DOHH2 (cell line): ENCODE measurements around the gene ZBTB38.

Experiments used
- H3F3A ChIP-seq: fragments of 200-600 bp; sonication (generic), shearing (Covaris generic); 2 replicates; pipeline ENCODE4 v1.6.0; 2016; ENCODE audit warnings: antibody characterized with exemption, mild to moderate bottlenecking; ENCODE audit not compliant: control insufficient read depth, insufficient read depth
- H3K27ac ChIP-seq: fragments of 200-600 bp; sonication (generic); 2 replicates; pipeline ENCODE4 v1.5.1; 2014; ENCODE audit warnings: low read depth, mild to moderate bottlenecking, low read length, moderate library complexity
- H3K27me3 ChIP-seq: fragments of 200-600 bp; sonication (generic); 2 replicates; pipeline ENCODE4 v1.6.1; 2014; ENCODE audit warnings: mild to moderate bottlenecking, low read length, mixed read lengths; ENCODE audit not compliant: control insufficient read depth
- H3K36me3 ChIP-seq: fragments of 200-600 bp; sonication (generic); 2 replicates; pipeline ENCODE4 v1.6.1; 2014; ENCODE audit warnings: mild to moderate bottlenecking, low read length, moderate library complexity, mixed read lengths; ENCODE audit not compliant: control insufficient read depth
- H3K4me1 ChIP-seq: fragments of 200-600 bp; sonication (generic); 2 replicates; pipeline ENCODE4 v1.6.1; 2014; ENCODE audit warnings: mild to moderate bottlenecking, low read length, mixed read lengths; ENCODE audit not compliant: control insufficient read depth
- H3K4me2 ChIP-seq: fragments of 200-600 bp; sonication (generic); 2 replicates; pipeline ENCODE4 v1.6.0; 2014; ENCODE audit warnings: mild to moderate bottlenecking, low read length, moderate library complexity
- H3K4me3 ChIP-seq: fragments of 200-600 bp; sonication (generic); 2 replicates; pipeline ENCODE4 v1.5.1; 2014; ENCODE audit warnings: mild to moderate bottlenecking, low read length, mixed read lengths
- H3K79me2 ChIP-seq: fragments of 200-600 bp; sonication (generic); 2 replicates; pipeline ENCODE4 v1.6.1; 2014; ENCODE audit warnings: mild to moderate bottlenecking, low read length, mixed read lengths; ENCODE audit not compliant: control insufficient read depth
- H3K9me2 ChIP-seq: fragments of 200-600 bp; sonication (generic); replicated peaks from 2 replicates; pipeline ENCODE4 v1.6.1; 2014; ENCODE audit warnings: mild to moderate bottlenecking, low read length, mixed read lengths; ENCODE audit not compliant: control insufficient read depth
- H3K9me3 ChIP-seq: fragments of 200-600 bp; sonication (generic); 2 replicates; pipeline ENCODE4 v1.6.1; 2014; ENCODE audit warnings: antibody characterized with exemption, low read length, mixed read lengths; ENCODE audit not compliant: control insufficient read depth, insufficient read depth
- H4K20me1 ChIP-seq: fragments of 200-600 bp; sonication (generic); 2 replicates; pipeline ENCODE4 v1.6.0; 2014; ENCODE audit warnings: low read depth, mild to moderate bottlenecking, antibody characterized with exemption, low read length, moderate library complexity; ENCODE audit not compliant: control insufficient read depth, insufficient read depth
- CTCF ChIP-seq: fragments of 200-600 bp; sonication (generic); IDR thresholded peaks from one replicate; pipeline ENCODE4 v1.5.1; 2014; ENCODE audit warnings: antibody characterized with exemption, mild to moderate bottlenecking, low read depth, low read length; ENCODE audit not compliant: poor library complexity, severe bottlenecking
- EZH2phosphoT487 ChIP-seq: fragments of 200-600 bp; sonication (generic); IDR thresholded peaks from 2 replicates; pipeline ENCODE4 v1.6.1; 2017; ENCODE audit warnings: borderline replicate concordance, mild to moderate bottlenecking, antibody characterized with exemption, low read length, moderate library complexity, mixed read lengths

Gene ZBTB38

GRCh38 chr3:141386611-141387111 lies 18.4 kb downstream of the ZBTB38 start:
- peak overlapping the region; percentile 76 for H3K27ac ChIP-seq
- no peaks in the 10 kb centered on the region for H4K20me1 ChIP-seq

GRCh38 chr3:141387516-141387915 lies 19.2 kb downstream of the ZBTB38 start:
- Histone ChIP-seq H4K20me1 (no peaks in the 10 kb centered on the region), H3K4me2 (peak overlapping the region; percentile 86), H3K9me2 (no peaks in the 10 kb centered on the region), H3F3A (peaks cover 7% of the 10 kb centered on the region; the same call in 1 of the 2 replicates), H3K79me2 (peaks cover 10% of the 10 kb centered on the region), H3K27ac (peak overlapping the region; percentile 76), H3K36me3 (no peaks in the 10 kb centered on the region), H3K27me3 (no peaks in the 10 kb centered on the region), H3K9me3 (no peaks in the 10 kb centered on the region), H3K4me3 (peak overlapping the region; percentile 74), H3K4me1 (peaks cover 72% of the 10 kb centered on the region)
- TF ChIP-seq CTCF (no peak), EZH2phosphoT487 (no peak)

More at GRCh38 chr3:141386611-141387111, 18.4 kb downstream of the ZBTB38 start:
- Histone ChIP-seq H3K27me3 (no peaks in the 10 kb centered on the region), H3K79me2 (peaks cover 10% of the 10 kb centered on the region), H3K36me3 (no peaks in the 10 kb centered on the region), H3F3A (peaks cover 7% of the 10 kb centered on the region; the same call in 1 of the 2 replicates), H3K4me1 (peaks cover 64% of the 10 kb centered on the region), H3K9me2 (no peaks in the 10 kb centered on the region), H3K9me3 (no peaks in the 10 kb centered on the region), H3K4me3 (peak overlapping the region; percentile 74), H3K4me2 (peak overlapping the region; percentile 86)
- TF ChIP-seq EZH2phosphoT487 = no peak

- H3K4me3 ChIP-seq = peak overlapping the region; percentile 74
- H3K4me1 ChIP-seq = peaks cover 71% of the 10 kb centered on the region
- H3K27me3 ChIP-seq = no peaks in the 10 kb centered on the region
- peak overlapping the region; percentile 86 for H3K4me2 ChIP-seq
- H3K9me3 ChIP-seq = no peaks in the 10 kb centered on the region
- H4K20me1 ChIP-seq = no peaks in the 10 kb centered on the region
- H3F3A ChIP-seq = peaks cover 7% of the 10 kb centered on the region; the same call in 1 of the 2 replicates
- H3K36me3 ChIP-seq = no peaks in the 10 kb centered on the region
- H3K27ac ChIP-seq = peak overlapping the region; percentile 76
- H3K9me2 ChIP-seq = no peaks in the 10 kb centered on the region
- H3K79me2 ChIP-seq = peaks cover 10% of the 10 kb centered on the region
- TF ChIP-seq CTCF (no peak), EZH2phosphoT487 (no peak)
These were observed 20.1 kb downstream of the ZBTB38 start for GRCh38 chr3:141388395-141388794.

- peak overlapping the region; percentile 86 for H3K4me2 ChIP-seq
- peaks cover 10% of the 10 kb centered on the region for H3K79me2 ChIP-seq
- H4K20me1 ChIP-seq = no peaks in the 10 kb centered on the region
- H3K27me3 ChIP-seq = no peaks in the 10 kb centered on the region
- peaks cover 7% of the 10 kb centered on the region; the same call in 1 of the 2 replicates for H3F3A ChIP-seq
- peak overlapping the region; percentile 76 for H3K27ac ChIP-seq
- no peaks in the 10 kb centered on the region for H3K9me3 ChIP-seq
- H3K36me3 ChIP-seq = no peaks in the 10 kb centered on the region
- no peaks in the 10 kb centered on the region for H3K9me2 ChIP-seq
- TF ChIP-seq EZH2phosphoT487 (no peak), CTCF (no peak)
- H3K4me3 ChIP-seq = peak overlapping the region; percentile 74
- peaks cover 64% of the 10 kb centered on the region for H3K4me1 ChIP-seq
These were observed 20.7 kb downstream of the ZBTB38 start for GRCh38 chr3:141388823-141389621.
